KBM-7 (cell line): Measurements from ENCODE around the gene SLC7A5.
A peak's percentile ranks its signal among the peaks of the same experiment; 100 is the strongest.
"Not testable (repeated sequence)": the region's sequence is repeated elsewhere in the genome, so short reads cannot be mapped to it uniquely, and the experiment has no call there.

Experiments used
- DNase-seq: peaks from one replicate; pipeline ENCODE4 v3.0.0-alpha.2; 2015
- in situ Hi-C: fragments of 300-500 bp; cut with MboI; formaldehyde crosslinking; loops from 2 replicates; pipeline ENCODE4 v1.14.3; 2020; ENCODE audit warnings: low sequenced_read_pairs, low pct_unique_long_range_greater_than_20kb, mixed read lengths

The SLC7A5 gene

DNA sequence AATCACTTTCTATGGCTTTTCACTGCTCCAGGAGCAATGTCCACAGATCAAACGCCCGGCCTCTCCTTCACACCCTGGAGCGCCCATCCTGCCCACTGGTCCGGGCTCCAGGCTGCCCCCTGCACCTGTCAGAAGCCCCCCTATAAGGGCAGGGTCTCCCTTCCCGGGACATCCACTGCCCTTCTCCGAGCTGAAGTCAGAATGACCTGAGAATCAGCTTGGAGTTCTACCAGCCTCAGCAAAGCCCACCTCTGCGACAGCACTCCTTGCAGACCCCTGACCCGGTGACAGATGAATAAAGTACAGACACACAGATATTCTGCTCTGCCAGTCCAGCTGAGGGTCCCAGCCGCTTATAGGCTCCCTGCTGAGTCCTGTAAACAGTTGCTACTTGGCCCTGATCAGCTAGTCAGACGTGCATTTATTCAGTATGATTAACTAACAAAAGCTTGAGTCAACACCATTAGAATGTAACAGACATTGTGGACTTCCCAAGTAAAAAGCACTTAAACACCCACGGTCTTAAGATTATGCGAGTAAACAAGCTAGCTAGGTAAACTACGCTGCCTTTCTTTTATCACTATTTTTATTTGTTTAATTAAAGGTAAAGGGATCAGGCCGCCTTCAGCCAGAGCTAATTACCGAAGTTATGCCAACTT lies 4.8 kb downstream of the SLC7A5 start:
- in situ Hi-C loops: no loop called here
- DNase-seq: no peak

DNA sequence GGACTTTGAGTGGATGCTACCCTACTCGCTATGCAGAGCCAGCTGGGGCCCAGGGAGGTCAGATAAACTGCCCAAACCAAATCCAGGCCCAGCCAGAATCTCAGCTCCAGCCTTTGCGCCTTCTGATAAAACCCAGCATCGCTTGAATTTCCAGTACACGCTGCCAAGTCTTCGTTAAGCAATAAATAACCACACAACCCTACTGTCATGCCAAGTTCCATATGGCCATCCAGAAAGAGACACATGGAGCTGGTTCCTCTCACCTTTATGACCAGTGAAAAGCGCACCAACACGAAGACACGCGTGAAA lies 6.0 kb downstream of the SLC7A5 start:
- DNase-seq, in situ Hi-C loops: not testable (repeated sequence)

DNA sequence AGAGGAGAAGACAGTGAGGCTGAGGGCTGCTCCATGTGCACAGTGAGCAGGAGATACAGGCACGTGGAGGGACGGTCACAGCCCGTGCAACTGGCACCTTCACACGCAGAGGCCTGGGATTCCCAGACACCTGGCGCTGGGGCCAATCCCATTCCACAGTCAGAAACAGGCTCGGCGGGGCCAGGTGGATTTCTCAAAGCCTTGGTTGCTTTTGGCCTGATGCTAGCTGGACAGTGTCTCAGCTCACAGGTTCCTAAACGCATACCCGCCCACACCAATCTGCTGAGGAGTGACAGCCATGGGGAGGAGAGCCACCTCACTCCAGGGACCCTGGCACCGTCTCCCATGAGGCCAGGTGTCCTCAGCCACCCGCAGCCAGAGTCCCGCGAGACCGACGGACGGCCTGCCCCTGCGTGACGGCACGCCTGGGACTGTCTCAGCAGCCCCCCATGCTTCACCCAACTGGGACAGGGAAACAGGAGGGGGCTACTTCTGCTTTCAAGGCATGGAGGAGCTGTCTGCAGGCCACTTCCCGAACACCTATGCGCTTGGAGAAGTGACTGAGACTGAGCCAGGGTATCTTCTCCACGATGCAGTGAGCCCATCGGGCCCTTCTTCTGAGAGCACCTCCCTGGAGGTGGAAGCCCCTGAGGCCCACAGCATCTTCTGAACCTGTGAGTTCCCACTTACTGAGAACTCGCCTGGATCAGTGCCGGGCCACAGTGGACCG lies 6.5 kb downstream of the SLC7A5 start:
- DNase-seq, in situ Hi-C loops: not testable (repeated sequence)

GRCh38 chr16:87861300-87862099 lies 7.8 kb downstream of the SLC7A5 start:
- DNase-seq, in situ Hi-C loops: not testable (repeated sequence)

DNA sequence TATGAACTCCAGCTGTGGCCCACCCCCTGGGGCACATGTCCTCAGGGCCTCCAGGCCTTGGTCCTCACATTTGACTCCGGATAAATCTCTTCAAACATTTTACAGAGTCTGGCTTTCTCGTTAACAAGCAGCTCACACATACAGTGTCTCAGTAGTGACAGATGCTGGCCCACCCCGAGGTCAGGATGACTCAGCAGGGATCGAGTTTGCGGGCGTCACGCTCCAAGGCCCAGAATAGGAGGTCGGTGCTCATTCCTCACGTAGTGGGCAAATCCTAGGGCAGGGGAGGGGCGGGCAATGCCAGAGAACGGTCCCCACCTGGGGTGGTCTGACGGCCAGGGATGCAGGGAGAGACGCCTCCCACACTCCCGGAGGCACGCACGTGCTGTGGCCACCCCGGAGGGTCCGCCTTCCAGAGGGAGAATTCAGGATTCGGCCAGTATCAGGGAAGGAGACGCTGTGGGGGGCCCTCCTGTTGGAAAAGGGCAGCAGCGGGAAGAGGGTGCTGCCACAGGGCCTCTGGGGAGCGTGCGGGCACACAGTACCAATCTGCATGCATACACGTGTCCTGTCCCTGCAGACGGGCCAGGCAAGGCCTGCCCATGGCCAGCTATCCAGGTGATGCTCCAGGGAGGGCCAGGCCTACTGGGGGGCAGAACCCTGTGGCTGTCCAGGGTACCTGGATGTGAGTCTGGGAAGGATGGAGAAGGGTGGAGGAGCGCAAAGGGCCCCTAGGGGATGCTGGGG lies 8.6 kb downstream of the SLC7A5 start:
- peak; percentile 84 for DNase-seq
- in situ Hi-C loops: no loop called here

DNA sequence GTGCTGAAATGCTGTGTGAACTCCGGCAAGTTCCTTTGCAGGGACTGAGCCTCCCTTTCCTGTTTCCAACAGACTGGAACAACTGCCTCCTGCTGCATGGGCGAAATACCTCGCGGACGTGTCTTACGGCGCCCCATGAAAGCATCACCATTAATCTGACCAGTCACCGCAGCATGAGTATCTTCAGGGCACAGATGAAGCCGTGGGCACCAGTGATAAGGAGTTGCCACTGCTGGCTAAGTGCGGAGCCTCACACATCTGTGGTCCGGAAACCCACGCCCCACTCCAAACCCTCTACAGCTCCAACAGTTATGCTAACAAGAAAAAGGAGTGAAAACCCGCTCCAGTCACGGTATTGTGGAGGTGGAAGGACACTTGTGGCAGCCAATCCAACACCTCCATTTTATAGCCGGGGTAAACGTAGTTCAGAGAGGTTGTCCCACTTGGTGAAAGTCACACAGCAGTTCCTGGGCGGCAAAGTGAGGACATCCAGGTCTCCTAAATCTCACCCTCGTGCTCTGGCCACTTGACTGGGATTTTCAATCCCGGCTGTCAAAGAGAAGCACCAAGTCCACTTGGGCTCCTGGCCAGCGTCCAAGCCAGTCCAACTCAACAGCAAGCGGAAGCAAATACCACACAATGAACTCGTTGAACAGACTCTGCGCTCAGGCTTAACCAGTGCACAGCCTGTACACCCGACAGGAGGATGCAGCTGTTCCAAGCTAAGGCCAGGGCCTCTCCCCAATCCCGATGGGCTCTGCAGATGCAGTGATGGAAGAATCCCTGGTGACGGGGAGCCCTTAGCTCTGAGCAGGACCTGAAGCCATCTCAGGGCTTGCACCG lies 10.9 kb downstream of the SLC7A5 start:
- peak; percentile 95 for DNase-seq
- in situ Hi-C loops: not testable (repeated sequence)

DNA sequence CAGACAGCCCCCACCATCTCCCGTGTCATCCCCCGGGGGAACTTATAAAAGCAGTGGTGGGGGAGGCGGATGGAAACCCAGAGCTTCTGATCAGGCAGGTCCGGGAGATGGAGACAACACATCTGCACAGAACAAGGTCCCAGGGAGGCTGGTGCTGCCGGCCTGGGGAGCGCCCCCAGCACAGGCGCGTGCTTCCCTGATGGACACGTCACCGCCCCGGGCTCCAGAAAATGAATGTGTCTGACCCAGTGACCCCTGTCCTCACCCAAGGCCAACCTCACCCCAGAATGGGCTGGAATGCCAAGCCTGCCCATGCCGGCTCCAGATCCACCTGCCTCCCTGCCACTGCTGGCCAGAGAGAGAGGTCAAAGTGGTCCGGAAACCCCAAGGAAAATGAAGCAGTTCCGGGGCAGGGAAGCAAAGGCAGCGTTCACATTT lies 12.5 kb downstream of the SLC7A5 start:
- in situ Hi-C loops: no loop called here
- no peak for DNase-seq

- in situ Hi-C loops: no loop called here
- peak; percentile 49 for DNase-seq
Measured at GRCh38 chr16:87855852-87856715, 13.2 kb downstream of the SLC7A5 start.

DNA sequence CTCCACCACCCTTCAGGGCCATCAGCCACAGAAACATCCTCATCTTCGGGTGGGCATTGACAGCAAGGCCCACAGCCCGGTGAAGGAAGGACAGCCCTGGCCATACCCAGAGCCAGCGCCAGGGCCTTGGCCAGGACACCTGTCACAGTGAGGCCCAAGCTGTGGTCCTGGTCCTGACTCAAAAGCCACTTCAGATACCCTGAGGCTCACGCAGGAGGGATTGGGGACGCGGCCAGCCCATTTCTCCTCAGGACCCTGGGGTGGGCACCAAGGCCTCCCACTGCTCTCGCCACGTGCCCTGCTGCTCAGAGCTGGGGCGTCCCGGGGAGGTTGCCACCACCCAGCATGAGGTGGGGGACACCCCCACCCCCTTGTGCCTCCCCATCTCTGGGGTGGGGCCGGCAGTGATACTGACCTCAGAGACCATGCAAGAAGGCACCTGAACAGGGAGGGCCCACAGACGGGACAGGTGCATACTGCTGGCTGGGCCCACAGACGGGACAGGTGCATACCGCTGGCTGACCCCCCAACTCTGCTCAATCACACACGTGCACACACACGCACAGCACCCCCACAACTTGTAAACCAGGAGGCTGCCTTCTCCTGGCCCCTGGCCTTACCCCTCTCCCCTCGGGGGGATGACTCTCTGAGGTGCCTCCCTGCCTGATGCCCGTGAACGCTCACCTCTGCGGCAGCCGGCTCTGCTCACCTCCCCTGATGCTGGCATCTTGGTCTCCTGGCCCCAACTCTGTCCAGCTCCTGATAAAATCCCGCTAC lies 14.2 kb downstream of the SLC7A5 start:
- in situ Hi-C loops: no loop called here

DNA sequence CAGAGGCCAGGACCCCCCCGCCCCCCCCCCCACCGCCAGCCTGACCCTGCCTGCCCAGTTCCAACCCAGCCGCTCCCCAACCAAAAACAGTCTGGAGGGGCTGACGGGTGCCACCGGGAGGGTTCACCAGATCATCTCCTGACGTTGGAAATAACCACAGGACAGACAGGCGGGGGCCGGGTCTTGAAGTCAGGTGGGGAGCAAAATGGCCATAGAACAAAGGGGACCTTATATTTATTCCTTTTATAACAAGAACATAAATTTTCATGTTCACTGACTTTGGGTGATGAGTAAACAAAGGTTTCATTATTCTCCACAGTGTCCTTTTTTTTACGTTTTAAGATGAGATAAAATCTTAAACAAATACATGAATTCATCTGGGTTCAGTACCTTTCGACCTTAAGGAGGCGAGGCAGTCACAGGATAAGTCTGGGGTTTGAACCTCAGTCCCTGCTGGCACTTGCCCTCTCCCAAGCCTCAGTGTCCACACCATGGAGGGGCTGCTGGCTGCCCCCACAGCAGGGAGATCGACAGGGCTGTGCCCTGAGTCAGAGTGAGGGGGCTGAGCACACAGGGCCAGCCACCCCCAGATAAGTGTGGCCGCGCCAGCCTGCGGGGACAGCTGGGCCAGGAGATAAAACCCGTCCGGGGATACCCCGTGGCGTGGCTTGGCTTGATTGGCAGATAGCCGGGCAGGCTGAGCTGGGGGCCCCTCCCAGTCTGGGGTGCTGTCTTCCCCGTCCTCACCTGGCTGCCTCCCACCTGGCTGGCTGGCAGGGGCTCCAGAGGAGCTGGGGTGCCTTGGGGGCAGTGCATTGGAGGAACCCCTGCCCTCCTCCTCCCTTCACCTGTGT lies 15.0 kb downstream of the SLC7A5 start:
- peak; percentile 40 for DNase-seq
- in situ Hi-C loops: no loop called here

More for the DNA sequence above, 14.2 kb downstream of the SLC7A5 start:
- DNase-seq: no peak

GRCh38 chr16:87853411-87854052 lies 15.8 kb downstream of the SLC7A5 start:
- peak; percentile 93 for DNase-seq
- in situ Hi-C loops: no loop called here

GRCh38 chr16:87851601-87852000 lies 17.7 kb downstream of the SLC7A5 start:
- in situ Hi-C loops: no loop called here
- DNase-seq: no peak

DNA sequence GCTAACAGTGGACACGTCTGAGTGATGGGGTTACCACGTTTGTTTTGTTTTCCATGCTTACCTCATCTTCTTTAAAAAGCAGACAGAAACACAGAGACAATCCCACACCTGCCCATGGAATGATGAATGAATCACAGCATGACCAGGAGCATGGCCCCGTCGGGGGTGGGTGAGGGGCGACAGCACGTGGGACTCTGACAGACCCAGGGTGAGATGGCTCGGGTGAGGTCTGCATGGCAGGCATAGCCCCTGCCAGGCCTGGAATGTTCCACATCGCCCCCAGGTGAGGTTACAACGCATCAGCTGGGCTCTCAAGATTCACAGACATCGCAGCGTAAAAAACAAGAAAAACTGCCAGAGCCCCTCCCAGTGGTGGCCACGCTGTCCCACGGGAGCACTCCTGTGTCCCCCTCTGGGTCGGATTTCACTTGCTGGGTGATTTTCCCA lies 18.1 kb downstream of the SLC7A5 start:
- no peak for DNase-seq
- in situ Hi-C loops: no loop called here

DNA sequence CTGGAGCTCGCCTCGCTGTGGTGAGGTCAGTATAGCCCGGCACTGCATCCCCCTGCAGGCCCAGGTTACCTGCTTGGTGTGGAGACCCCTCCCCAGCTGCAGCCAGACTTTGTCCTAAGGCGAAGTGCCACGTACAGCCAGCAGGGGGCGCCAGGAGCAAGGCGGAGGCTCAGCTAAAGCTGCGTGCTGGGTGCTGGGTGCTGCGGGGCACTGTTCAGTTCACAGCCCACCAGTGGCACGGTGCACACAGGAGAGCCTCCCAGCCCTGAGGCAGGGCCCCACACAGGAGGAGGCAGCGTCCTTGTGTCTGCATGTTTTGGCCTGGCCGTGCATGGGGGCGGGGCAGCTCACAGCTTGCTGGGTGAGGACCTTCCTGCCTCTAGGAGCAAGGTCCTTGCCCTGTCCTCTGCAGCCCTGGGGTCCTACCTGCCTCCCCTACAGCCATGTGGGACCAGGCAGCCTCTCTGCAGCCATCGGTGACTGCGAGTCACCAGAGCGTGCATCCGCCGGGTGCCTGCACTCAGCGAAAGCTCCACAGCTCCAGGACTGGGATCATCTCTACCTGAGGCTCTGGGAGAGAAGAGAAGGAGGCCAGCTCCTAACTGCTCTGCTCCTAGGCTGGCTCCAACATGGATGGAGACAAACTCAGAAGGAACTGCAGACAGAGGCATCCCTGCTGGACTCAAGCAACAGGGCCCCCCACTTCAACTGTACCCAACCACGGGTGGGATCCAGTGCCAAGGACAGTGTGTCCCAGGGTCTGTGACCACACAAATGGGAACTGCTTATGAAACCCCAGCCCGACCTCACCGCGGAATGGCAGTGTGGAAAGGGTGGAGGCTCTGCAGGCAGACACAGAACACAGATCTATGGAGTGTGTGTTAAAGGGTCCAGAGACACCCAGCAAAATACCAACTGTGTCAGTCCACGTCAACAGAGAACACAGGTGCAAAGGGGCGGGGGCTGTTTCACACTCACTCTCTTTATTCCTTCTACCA lies 19.0 kb downstream of the SLC7A5 start:
- in situ Hi-C loops: no loop called here
- peak; percentile 67 for DNase-seq
